Activated naive CD4-positive, alpha-beta T cell treated with anti-CD3 and anti-CD28 coated beads, Interleukin-2, amount 10 ng/mL, durations not matched to agents 5 hours and 36 hours (primary cell): ENCODE data around the gene TRAPPC2B. TPM values are rescaled to one million over a fixed set of nuclear protein-coding genes. Genes with fewer than 3 reads are reported as not detected.

ENCODE experiments used
- total RNA-seq, 2 experiments: library from RNA; stranded (reverse); gene quantifications; one replicate each; pipeline ENCODE4 v1.2.3, GENCODE V29; 2021

Gene TRAPPC2B
- total RNA-seq: 10 to 100 TPM in 1 of 2 experiments, 1 to 10 TPM in 1; 9.5 to 10.7 TPM

GRCh38 chr19:57362997-57363687 lies at the start of gene TRAPPC2B, which contains the start of gene ZNF547:
TSS of gene TRAPPC2B (plus strand) at chr19:57363551. CDS start at chr19:57364834, 1,283 bp downstream.
TSS of gene ZNF547 (plus strand) at chr19:57363551. CDS start at chr19:57368556, 5,005 bp downstream.

GRCh38 chr19:57320180-57321084 lies 42.9 kb upstream of the TRAPPC2B start, which contains the start of gene ZNF543:
TSS of gene ZNF543 (plus strand) at chr19:57320472. CDS start at chr19:57320854, 382 bp downstream.

DNA sequence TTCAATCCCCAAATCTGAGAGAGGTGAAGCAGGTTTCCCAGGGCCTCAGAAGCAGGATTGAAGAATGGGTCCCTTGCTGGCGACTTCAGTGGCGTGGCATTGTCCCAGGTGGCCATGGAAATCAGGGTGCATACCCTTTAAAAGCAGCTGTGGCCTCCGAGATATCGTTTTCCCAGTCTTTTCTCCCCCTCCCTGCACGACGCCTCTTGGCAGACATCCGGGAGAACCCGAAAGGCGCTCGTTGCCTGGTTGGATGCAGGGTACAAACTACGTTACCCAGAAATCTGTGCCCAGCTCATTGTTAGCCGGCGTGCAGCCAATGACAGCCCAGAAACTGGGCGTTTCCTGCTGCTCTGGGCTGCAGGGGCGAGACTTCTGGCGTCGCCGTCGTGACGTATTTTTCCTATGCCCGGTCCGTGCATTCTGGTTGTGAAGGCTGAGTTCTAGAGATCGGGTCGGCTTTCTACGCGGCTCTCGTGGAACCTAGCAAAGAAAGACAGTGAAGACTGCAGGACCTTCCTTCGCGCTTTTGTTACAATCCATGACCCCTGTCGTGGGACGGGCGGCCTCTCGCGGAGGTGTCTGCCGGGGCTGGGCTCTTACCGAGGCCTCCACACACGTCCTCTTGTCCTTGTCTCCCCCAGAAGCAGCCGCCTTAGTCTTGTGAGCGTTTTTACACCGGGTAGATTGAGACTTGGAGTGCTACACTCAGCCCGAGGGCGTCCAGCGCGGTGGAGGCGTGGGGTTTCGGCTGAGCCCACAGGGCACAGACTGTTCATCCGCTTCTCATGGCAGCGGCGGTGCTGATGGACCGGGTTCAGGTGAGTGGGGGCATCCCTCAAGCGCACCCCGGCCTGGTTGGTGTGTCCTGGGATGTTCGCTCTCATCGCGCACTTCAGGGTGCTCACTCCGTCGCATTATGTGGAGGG lies 12.2 kb upstream of the TRAPPC2B start, which contains the start of gene ZNF304:
ZNF304 (plus strand) TSS at position 395 of the 929 bp plus-strand sequence; CDS start at position 789, 394 bp downstream.

GRCh38 chr19:57389730-57390598 lies 26.6 kb downstream of the TRAPPC2B start, which contains the start of gene ZNF548:
TSS of gene ZNF548 (plus strand) at chr19:57389854. CDS start at chr19:57390100, 246 bp downstream.

DNA sequence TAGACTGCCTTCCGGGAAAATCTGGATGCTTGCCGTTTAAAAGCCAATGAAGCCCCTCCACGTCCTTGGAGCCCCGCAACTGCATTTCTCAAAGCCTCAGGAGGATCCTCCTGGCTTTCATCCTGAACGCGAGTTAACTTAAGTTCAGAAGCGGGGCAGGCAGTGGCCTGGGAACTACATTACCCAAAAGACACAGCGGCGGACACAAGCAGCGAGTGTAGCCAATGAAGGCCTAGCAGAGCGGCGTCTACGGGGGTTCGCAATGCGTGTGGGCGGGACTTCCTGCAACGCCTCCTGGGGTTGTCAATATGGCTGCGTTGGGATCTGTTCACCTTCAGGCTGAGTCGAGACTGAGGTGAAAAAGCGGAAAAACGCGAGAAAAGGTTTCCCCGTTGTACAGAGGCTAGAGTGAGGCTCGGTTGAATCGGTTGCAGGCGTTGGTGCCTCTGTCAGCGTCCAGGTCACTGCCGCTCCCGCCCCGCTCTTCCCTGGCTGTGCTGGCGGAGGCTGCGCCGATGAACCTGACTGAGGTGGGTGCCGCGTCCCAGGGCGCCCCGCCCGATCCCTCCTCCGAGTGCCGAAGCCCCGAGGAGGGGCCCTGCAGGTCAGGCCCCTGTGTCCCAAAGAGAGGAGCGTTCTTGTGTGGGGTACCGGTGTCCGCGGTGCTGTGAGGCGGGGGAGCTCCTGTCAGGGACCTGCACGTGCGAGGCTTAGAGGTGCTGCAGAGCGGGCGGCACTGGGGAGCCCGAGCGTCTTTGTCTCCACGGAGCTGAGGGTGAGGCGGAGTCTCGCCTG lies 47.7 kb downstream of the TRAPPC2B start, which contains the start of gene ZNF17:
ZNF17 (plus strand) TSS at position 285 of the 795 bp plus-strand sequence. CDS start 2,455 bp downstream, outside the sequence.

Other genes starting within 250 kb of the TRAPPC2B start
- gene USP29, start 243.6 kb upstream of the TRAPPC2B start, total RNA-seq: not detected
- not detected for gene ZIM3, start 218.3 kb upstream of the TRAPPC2B start, total RNA-seq
- gene DUXA, start 196.1 kb upstream of the TRAPPC2B start, total RNA-seq: not detected
- 10 to 100 TPM; 41.3 to 41.9 TPM for gene ZNF264, start 172.1 kb upstream of the TRAPPC2B start, total RNA-seq
- under 1 TPM; 0.41 to 0.83 TPM for gene AURKC, start 132.5 kb upstream of the TRAPPC2B start, total RNA-seq
- gene ZNF805, start 122.9 kb upstream of the TRAPPC2B start, total RNA-seq: 10 to 100 TPM; 10.4 to 11.7 TPM
- gene ZNF460, start 83.1 kb upstream of the TRAPPC2B start, total RNA-seq: 10 to 100 TPM; 39.4 to 45.1 TPM
- 1 to 10 TPM; 7.7 to 7.8 TPM for gene ZNF543, start 43.1 kb upstream of the TRAPPC2B start, total RNA-seq
- 1 to 10 TPM; 8.7 to 9.3 TPM for gene ZNF304, start 12.3 kb upstream of the TRAPPC2B start, total RNA-seq
- 1 to 10 TPM; 3.8 to 3.9 TPM for gene ZNF547, start within 50 bp of the TRAPPC2B start, total RNA-seq
- gene ZNF548, start 26.3 kb downstream of the TRAPPC2B start, total RNA-seq: 10 to 100 TPM; 40.7 to 42.4 TPM
- gene ZNF17, start 47.6 kb downstream of the TRAPPC2B start, total RNA-seq: 10 to 100 TPM; 13.0 to 14.3 TPM
- gene ZNF749, start 71.8 kb downstream of the TRAPPC2B start, total RNA-seq: 10 to 100 TPM; 14.1 to 14.7 TPM
- gene VN1R1, start 93.6 kb downstream of the TRAPPC2B start, total RNA-seq: under 1 TPM; 0.18 to 0.29 TPM
- 10 to 100 TPM; 10.9 to 11.4 TPM for gene ZNF772, start 114.0 kb downstream of the TRAPPC2B start, total RNA-seq
- gene ZNF419, start 124.2 kb downstream of the TRAPPC2B start, total RNA-seq: 10 to 100 TPM; 10.8 to 12.6 TPM
- gene ZNF773, start 136.4 kb downstream of the TRAPPC2B start, total RNA-seq: 10 to 100 TPM; 11.1 to 11.6 TPM
- 1 to 10 TPM; 9.5 to 9.8 TPM for gene ZNF549, start 163.8 kb downstream of the TRAPPC2B start, total RNA-seq
- 10 to 100 TPM; 15.8 TPM for gene ZNF550, start 196.3 kb downstream of the TRAPPC2B start, total RNA-seq
- 1 to 10 TPM; 7.4 to 8.5 TPM for gene ZNF416, start 215.4 kb downstream of the TRAPPC2B start, total RNA-seq
- gene ZIK1, start 220.6 kb downstream of the TRAPPC2B start, total RNA-seq: 1 to 10 TPM; 8.0 to 9.4 TPM
- 1 to 10 TPM; 7.6 to 8.2 TPM for gene ZNF530, start 236.3 kb downstream of the TRAPPC2B start, total RNA-seq